HepG2 (cell line): ENCODE data around the gene CADM1. TPM values are rescaled to one million over a fixed set of nuclear protein-coding genes. Genes with fewer than 3 reads are reported as not detected.
A peak's percentile ranks its signal among the peaks of the same experiment; 100 is the strongest.

ENCODE experiments used
- ARID5B ChIP-seq: IDR thresholded peaks from 2 replicates; pipeline ENCODE4 v1.4.0; 2020; ENCODE audit warnings: mild to moderate bottlenecking, missing genetic modification reagents
- ASH2L ChIP-seq: fragments of 300-600, 200-600 bp; sonication (generic); IDR thresholded peaks from 2 replicates; pipeline ENCODE4 v1.7.0; 2017; ENCODE audit warnings: low read depth, mild to moderate bottlenecking, moderate library complexity, mixed read lengths, low read length; ENCODE audit not compliant: insufficient read length
- BHLHE40 ChIP-seq: IDR thresholded peaks from 2 replicates; pipeline ENCODE4 v1.6.1; 2011; ENCODE audit warnings: low read length, improper control_type of control experiment
- EP300 ChIP-seq, 3 experiments: sonication (generic) in 1 of 3; formaldehyde crosslinking in 1 of 3; IDR thresholded peaks; 2 replicates each; pipeline versions ENCODE4 v1.5.1 to v1.6.1; 2011 to 2020; ENCODE audit warnings: low read depth in 2 of 3, low read length in 2 of 3, borderline replicate concordance in 1 of 3, improper control_type of control experiment in 1 of 3, mild to moderate bottlenecking in 1 of 3, missing genetic modification reagents in 1 of 3, moderate library complexity in 1 of 3
- GFI1 ChIP-seq: sonication (generic); formaldehyde crosslinking; IDR thresholded peaks from 2 replicates; pipeline ENCODE4 v1.5.0; 2020; ENCODE audit warnings: missing genetic modification reagents, mild to moderate bottlenecking, borderline replicate concordance
- HDAC1 ChIP-seq: sonication (generic); formaldehyde crosslinking; IDR thresholded peaks from 2 replicates; pipeline ENCODE4 v1.5.1; 2020; ENCODE audit warnings: mild to moderate bottlenecking, missing genetic modification reagents
- HNF1A ChIP-seq, 2 experiments: sonication (generic) in 1 of 2; formaldehyde crosslinking in 1 of 2; IDR thresholded peaks; 2 replicates each; pipeline versions ENCODE4 v1.4.0 to v1.6.1; 2016 to 2020; ENCODE audit warnings: borderline replicate concordance in 1 of 2, low read depth in 1 of 2, mild to moderate bottlenecking in 1 of 2, missing genetic modification reagents in 1 of 2
- ISL2 ChIP-seq: sonication (generic); formaldehyde crosslinking; IDR thresholded peaks from 2 replicates; pipeline ENCODE4 v1.5.0; 2020; ENCODE audit warnings: missing genetic modification reagents
- MED1 ChIP-seq: sonication (generic); formaldehyde crosslinking; IDR thresholded peaks from 2 replicates; pipeline ENCODE4 v1.4.0; 2020; ENCODE audit warnings: missing genetic modification reagents
- MEIS2 ChIP-seq: sonication (generic); formaldehyde crosslinking; IDR thresholded peaks from 2 replicates; pipeline ENCODE4 v1.9.0; 2021; ENCODE audit warnings: mild to moderate bottlenecking, missing genetic modification reagents
- MZF1 ChIP-seq: sonication (generic); formaldehyde crosslinking; IDR thresholded peaks from 2 replicates; pipeline ENCODE4 v1.8.1; 2023; ENCODE audit warnings: mild to moderate bottlenecking, missing genetic modification reagents, borderline replicate concordance
- PITX1 ChIP-seq: sonication (generic); formaldehyde crosslinking; IDR thresholded peaks from 2 replicates; pipeline ENCODE4 v1.5.1; 2020; ENCODE audit warnings: mild to moderate bottlenecking, missing genetic modification reagents
- SOX13 ChIP-seq, 3 experiments: fragments of 450-650 bp in 1 of 3; sonication (generic) in 1 of 3; formaldehyde crosslinking in 1 of 3; IDR thresholded peaks in 2 of 3; conservative IDR thresholded peaks in 1 of 3; 2 replicates each; pipeline versions ENCODE4 v1.5.0 to v1.6.1; 2016 to 2020; ENCODE audit warnings: antibody characterized with exemption in 1 of 3, mild to moderate bottlenecking in 1 of 3, missing compliant biosample characterization in 1 of 3, missing genetic modification reagents in 1 of 3, moderate library complexity in 1 of 3
- SRSF9 ChIP-seq: fragments of 200-400 bp; formaldehyde crosslinking; IDR thresholded peaks from 2 replicates; pipeline ENCODE4 v1.6.1; 2018; ENCODE audit warnings: borderline replicate concordance, mild to moderate bottlenecking, low read depth, low read length; ENCODE audit not compliant: insufficient read depth, poor library complexity, severe bottlenecking
- THAP7 ChIP-seq: sonication (generic); formaldehyde crosslinking; IDR thresholded peaks from 2 replicates; pipeline ENCODE4 v1.8.1; 2023; ENCODE audit warnings: mild to moderate bottlenecking, missing genetic modification reagents
- ZBTB21 ChIP-seq: sonication (generic); formaldehyde crosslinking; IDR thresholded peaks from 2 replicates; pipeline ENCODE4 v1.4.0; 2020; ENCODE audit warnings: missing genetic modification reagents
- ZMYM2 ChIP-seq: sonication (generic); formaldehyde crosslinking; IDR thresholded peaks from 2 replicates; pipeline ENCODE4 v1.8.0; 2022; ENCODE audit warnings: mild to moderate bottlenecking, missing genetic modification reagents
- ZNF577 ChIP-seq: sonication (generic); formaldehyde crosslinking; IDR thresholded peaks from 2 replicates; pipeline ENCODE4 v1.4.0; 2020; ENCODE audit warnings: mild to moderate bottlenecking, low read depth, missing genetic modification reagents, borderline replicate concordance
- polyA plus RNA-seq, 8 experiments: library from polyadenylated mRNA; depleted of rRNA in 3 of 8; stranded (reverse) in 7 of 8; unstranded in 1 of 8; fragments of >200 nt; fragmentation: Illumina TruSeq in 4 of 8; extraction: Trizol in 4 of 8; gene quantifications; 2 replicates each; pipeline versions ENCODE4 v1.2.1 to v1.2.3, GENCODE V29; 2011 to 2016; ENCODE audit warnings: low read depth in 4 of 8, missing spikeins in 1 of 8, mixed read lengths in 1 of 8; ENCODE audit not compliant: insufficient read depth in 1 of 8
- total RNA-seq, 5 experiments: library from RNA; depleted of rRNA; stranded (reverse); fragments of >200 nt; fragmentation: Illumina TruSeq; extraction: Trizol; gene quantifications; 2 replicates each; pipeline ENCODE4 v1.2.3, GENCODE V29; 2016; ENCODE audit warnings: low read depth in 1 of 5

CADM1 gene
- total and polyA plus RNA-seq, 2 of the 13 experiments (the other 11 are each of a cell fraction or from before 2014, with no cell fraction given): 71.3 to 122 TPM

- TF ChIP-seq HNF1A (IDR thresholded peaks at IDR 0.05; ENCODE audit: low read depth): peak; percentile 62; the same call in 1 of the 2 replicates
- TF ChIP-seq HNF1A (CRISPR knock-in tag; IDR thresholded peaks at IDR 0.05; ENCODE audit: borderline replicate concordance): no peak
- TF ChIP-seq MZF1 (CRISPR knock-in tag): no peak
- peak; percentile 31; the same call in 1 of the 2 replicates for TF ChIP-seq HDAC1 (CRISPR knock-in tag)
- TF ChIP-seq SRSF9: no peak
- TF ChIP-seq ZMYM2: peak; percentile 54; the same call in 1 of the 2 replicates
- TF ChIP-seq BHLHE40: no peak
- peak; percentile 34; the same call in 1 of the 2 replicates for TF ChIP-seq PITX1 (CRISPR knock-in tag)
- no peak for TF ChIP-seq THAP7
- no peak for TF ChIP-seq ZBTB21 (CRISPR knock-in tag)
- TF ChIP-seq MEIS2: no peak
- peak; percentile 71 for TF ChIP-seq ARID5B
- TF ChIP-seq EP300 (IDR thresholded peaks at IDR 0.05; ENCODE audit: low read depth in 2 of 2, low read length in 2 of 2): peak in 1 of 2 experiments; percentile 81; a peak in 2 of 4 replicates
- no peak for TF ChIP-seq EP300 (CRISPR knock-in tag; IDR thresholded peaks at IDR 0.05; ENCODE audit: borderline replicate concordance)
- TF ChIP-seq ISL2 (CRISPR knock-in tag): peak; percentile 76
- TF ChIP-seq MED1 (CRISPR knock-in tag): peak; percentile 75
- peak; percentile 84 for TF ChIP-seq GFI1
- no peak for TF ChIP-seq SOX13 (IDR thresholded peaks at IDR 0.05)
- peak in 1 of 2 experiments; percentile 57; a peak in 2 of 4 replicates for TF ChIP-seq SOX13 (CRISPR knock-in tag; conservative IDR thresholded peaks at IDR 0.05 in 1 of 2, IDR thresholded peaks at IDR 0.05 in 1 of 2)
- TF ChIP-seq ZNF577 (CRISPR knock-in tag): no peak
- TF ChIP-seq ASH2L: peak; percentile 89
These were observed 19.6 kb upstream of the CADM1 start (continued) for GRCh38 chr11:115523727-115524399.
